Right renal cortex interstitium (tissue), 3 donors: ENCODE measurements around the gene DBH. TPM values are rescaled to one million over a fixed set of nuclear protein-coding genes. Genes with fewer than 3 reads are reported as not detected.
"Not testable (repeated sequence)": the region's sequence is repeated elsewhere in the genome, so short reads cannot be mapped to it uniquely, and the experiment has no call there.

ENCODE experiments used
- DNase-seq, 3 donors: peaks; one replicate each; pipeline ENCODE4 v3.0.0-alpha.2; 2013; ENCODE audit warnings: low read depth in 3 of 3, low spot score in 2 of 3
- polyA plus RNA-seq, 3 donors: library from polyadenylated mRNA; unstranded; fragments of 120-200 nt; gene quantifications; one replicate each; pipeline ENCODE4 v1.2.1, GENCODE V29; 2013; ENCODE audit not compliant: insufficient read length in 3 of 3

Gene DBH
- polyA plus RNA-seq, 3 donors: 0.62 TPM

DNA sequence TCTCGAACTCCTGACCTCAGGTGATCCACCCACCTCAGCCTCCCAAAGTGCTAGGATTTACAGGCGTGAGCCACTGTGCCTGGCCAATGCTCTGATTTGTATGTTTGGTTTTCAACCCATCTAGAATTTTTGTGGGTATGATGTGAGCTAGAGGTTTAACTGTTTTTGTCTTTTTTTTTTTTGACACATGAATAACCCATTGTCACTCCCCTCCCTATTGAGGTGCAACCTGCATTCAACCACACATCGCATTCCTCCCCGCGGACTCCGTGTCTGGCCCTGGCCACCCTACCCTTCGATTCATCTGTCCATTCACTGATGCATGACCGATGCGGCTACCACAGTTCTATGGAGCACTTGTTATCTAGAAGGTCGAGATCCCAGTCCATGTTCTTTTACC is 17.4 kb upstream of the DBH start:
- no peak for DNase-seq

DNA sequence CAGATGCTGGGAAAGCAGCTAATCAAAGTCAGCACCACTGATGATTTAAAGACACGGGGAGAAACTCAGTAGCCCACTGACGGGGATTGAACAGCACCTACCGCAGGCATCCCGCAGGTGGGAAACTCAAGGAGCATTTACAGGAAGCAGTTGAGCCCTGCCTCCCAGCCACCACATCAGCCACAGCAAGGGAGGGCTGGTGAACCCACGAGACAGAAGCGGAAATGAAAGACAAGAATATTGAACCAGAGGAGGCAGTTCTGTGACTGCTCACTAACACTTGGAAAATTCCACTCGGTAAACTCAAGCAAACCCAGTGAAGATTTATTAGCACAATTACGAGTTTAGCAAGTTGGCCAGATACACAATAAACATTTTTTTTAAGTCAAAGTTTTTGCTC is 16.4 kb upstream of the DBH start:
- DNase-seq: no peak

DNA sequence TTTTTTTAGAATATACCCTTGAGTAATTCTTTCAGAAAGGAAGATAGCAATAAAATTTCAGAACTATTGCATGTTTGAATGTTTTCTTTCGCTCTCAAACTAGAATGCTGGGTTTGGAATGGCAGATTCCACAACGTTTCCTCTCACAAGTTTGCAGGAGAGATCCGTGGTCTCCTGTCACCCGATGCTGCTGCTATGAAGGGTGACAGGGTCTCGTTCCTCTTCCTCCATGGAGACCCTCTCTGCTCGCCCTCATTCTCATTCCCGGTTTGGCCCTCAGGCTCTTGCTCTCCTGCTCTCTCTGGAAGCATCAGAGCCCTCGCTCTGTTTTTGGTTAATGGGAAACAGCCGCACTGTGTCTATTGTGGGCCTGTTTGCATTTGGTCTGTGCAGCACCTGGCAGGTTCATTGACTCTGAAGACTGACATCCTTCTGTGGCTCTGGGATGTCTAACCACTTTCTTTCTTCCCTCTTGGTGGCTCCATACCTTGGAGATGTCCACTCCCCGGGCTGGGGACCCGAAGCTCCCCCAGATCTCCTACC is 14.4 kb upstream of the DBH start:
- no peak for DNase-seq

DNA sequence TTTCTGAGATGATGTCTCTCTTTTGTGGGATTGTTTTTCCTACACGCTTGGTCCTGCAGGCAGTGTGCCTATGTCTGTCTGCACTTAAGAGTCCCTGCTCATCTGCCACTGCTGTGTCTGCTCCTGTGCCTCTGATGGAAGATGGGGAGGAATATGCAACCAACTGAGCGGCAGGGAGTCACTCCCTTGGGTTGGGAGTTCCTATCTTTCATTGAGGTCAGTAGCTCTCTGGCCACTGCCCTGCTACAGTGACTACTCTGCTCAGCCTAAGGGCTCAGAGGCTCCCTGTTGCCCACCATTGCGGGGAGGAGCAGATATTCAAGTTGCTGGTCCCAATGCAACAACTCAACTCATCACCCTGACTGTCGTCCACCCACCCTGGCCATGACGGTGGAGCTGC is 13.6 kb upstream of the DBH start:
- no peak for DNase-seq

DNA sequence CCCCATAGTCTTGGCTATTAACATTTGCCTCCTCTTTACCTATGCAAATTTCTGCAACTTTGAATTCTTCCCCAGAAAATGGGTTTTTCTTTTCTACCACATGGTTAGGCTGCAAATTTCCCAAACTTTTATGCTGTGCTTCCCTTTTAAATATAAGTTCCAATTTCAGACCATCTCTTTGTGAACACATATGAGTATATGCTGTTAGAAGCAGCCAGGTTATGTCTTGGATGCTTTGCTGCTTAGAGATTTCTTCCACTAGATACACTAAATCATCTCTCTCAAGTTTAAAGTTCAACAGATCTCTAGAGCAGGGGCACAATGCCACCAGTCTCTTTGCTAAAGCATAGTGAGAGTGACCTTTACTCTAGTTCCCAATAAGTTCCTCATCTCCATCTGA is 10.2 kb upstream of the DBH start:
- not testable (repeated sequence) for DNase-seq

DNA sequence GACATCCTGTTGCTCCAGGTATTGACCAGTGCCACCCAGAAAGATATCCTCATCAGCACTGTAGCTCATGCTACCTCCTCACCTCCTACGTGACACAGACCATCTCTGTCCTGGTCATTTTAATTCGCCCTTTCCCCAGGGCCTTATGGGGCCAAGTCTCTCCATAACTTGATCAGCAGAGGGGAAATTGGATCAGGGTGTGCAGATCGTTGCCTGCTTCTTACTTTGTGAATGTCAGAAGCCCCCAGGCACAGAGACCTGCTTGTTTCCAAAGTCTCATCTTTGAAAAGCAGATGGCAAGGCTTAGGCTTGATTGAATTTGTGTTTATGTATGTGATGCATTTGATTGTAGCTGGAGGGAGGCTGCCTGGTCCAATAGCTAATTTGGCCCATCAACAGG is 8.8 kb upstream of the DBH start:
- no peak for DNase-seq

DNA sequence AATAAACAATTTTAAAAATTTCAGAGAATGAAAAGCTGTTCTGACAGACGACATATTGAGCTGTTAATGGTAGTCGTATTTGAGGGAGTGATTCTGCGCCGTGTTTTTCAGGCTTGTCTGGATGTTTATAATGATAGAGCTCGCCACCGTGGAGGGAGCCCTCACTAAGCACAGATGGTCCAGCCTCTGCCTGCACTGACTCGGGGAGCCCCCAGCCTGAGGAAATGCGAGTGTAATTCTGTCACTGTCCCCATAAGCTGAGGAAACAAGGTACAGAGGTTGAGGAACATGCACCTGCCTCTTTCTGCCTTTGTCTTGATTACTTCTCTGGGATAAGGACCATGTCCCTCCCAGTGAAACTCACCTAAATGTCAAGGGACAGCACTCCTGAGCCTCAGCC is 7.4 kb upstream of the DBH start:
- no peak for DNase-seq

DNA sequence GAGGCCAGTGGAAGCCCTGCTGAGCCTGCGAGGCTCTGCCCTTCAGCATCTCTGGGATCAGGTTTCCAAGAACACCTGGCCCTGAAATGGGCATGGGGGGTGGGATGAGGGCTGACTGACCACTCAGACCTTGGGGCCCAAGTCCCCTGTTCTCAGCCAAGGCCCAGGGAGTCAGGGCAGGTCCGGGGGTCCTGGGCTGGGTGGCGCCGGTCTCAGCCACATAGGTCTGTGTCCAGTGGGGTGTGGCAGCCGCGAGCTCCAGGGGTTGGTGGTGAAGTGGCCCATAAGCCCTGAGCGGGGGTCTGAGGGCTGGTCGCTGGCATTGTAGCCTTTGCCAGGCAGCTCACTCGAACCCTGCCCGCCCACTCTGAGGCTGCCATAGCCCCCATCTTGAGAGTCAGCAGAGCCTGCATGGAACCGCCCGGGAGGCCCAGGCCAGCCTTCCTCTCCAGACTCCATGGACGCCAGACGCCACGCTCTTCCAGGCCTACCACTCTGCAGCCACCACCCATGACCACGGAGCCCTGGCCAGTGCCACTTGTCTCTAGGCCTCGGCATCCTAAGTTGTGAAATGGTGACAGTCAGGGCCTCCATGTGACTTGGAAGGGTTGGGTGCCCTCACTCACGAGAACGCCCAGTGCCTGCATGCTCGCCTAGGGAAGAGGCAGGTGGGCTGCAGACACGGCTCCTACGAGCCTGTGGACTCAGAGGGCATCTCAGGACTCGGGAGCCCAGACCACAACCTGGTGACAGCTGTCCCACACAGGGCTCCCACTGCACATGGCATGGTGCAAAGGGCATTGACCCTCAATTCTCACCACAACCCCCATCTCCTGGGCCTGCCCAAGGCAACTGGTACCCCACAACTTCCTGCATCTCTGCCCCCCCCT is 6.7 kb upstream of the DBH start:
- DNase-seq: no peak

DNA sequence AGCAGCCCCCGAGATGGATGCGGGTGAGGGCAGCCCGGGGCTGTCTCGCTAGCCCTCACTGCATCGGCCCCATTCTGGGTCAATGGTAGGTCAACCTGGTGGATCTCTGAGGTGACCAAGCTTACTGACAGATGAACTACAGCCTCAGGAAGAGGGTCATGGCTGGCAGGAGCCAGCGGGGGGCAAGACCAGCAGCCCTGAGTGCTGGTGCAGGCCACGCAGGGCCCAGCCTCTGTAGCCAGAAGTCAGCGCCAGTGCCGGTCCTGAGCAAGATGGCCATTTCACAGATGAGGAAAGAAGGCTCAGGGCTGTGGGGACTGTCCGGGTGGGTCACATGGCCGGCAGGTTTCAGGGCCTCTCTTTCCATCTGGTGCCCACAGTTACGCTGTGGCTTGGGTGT is 5.1 kb upstream of the DBH start:
- no peak for DNase-seq

DNA sequence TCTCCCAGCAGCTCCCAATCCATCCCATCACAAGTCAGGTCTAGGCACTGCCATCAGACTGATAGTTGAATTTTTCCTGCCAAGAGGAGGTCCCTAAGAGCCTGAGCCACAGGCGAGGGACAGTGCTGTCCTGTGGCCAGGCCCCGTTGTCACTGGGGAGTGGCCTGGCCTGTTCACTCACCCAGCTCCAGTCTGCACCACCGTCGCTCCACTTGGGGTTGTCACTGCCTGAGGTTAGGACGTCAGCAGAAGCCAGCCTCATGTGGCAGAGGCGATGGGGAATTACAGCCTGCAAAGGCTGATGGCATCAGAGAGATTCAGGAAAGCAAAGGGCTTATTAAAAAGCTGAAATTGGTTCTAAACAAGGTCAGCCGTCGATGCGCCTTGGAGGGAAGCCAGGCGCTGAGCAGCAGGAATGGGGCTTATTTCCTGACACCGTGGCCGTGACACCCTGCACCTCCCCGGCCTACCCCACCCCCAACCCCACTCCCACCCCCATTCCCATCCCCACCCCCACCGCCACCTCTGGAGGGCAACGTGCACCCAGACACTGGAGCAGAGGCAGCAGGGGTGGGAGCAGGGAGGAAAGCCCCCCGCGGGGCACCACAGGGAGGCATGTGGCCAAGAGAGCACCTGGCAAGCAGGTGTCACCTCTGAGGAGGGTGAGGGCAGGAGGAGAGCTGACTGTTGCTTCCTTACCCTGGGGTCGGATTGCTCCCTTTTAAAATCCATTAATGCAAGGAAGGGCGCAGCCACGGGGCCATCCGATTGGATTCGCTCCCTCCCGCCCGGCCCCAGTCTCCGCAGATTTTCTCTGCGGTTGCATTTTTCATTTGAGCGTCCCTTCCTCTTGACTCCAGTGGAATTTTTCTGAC is 3.1 kb upstream of the DBH start:
- no peak for DNase-seq

DNA sequence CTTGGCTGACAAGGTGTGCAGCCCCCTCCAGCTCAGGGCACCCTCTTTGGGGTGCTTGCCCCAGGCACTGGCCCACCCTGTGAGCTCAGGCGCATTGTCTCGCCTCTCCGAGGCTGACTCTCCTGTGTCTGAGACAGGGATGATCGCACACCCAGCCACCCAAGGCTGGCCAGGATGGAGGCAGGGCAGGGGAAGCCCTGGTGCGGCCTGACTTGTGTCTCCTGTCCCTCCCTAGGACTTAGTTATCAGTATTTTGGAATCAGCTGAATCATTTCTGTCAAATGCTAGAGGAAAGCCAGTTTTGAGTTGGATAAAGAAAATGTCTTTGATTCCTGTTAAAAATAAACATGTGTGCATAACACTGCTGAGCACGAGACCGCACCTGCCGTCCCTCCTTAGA is 2.5 kb upstream of the DBH start:
- DNase-seq: no peak

DNA sequence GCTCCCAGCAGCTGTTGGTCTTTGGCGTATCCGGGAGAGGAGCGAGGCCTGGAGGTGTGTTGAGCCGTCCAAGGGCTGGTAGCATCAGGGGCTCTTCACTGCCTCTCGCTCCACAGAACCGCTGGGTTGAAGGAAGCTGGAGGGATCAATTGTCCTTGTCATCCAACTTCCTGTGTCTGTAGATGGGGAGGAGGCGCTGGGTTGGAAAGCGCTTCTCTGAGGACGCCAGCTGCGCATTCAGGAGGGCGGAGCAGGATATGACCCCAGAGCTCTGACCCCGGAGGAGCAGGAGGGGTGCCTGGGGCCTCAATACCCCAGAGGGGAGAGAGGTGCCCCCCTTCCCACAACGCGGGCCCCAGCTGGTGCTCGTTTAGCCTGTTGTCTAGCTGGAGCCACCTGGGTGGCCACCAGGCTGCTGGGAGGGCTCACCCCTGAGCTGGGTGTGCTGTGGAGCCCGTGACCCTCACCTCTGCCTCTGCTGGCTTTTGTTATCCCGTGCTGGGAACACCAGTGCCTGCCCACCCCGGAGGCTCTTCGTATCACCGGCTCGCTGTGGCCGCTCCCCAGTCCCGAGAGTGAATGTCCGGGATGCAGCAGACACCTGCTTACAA is 2.0 kb upstream of the DBH start:
- no peak for DNase-seq

DNA sequence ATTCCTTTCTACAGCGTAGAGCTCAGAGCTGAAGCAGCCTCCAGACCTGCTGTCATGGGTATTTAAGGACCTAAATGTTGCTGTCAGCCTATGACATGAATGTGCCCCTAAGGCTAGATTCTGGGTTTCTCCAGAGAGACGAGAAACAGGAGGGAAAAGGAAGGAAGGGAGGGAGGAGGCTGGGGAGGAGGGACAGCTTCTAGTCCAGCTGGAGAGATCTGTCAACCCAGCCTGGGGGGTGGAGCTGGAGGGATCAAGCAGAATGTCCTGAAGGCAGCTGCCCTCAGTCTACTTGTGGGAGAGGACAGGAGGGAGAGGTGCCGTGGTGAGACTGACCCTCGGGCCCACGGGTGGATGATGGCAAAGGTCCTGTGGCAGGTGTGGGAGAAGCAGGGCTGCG is 1.1 kb upstream of the DBH start:
- no peak for DNase-seq

DNA sequence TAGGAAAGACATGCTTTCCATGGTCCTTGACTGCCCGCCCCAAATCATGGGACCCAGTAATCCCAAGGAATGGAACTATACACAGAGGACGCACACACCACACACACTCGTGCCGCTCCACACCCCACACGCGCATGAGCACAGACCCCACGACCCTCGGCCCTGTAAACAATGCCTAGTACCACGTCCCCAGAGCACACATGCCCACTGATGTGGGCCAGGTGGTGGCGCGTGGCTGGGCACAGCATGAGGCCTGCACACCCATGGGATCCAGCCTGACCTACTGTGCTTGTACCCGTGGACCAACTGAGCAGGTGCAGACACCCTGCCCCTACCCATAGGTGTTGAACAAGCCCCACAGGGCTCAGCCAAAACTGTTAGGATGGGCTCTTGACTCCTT is 739 bp downstream of the DBH start:
- no peak for DNase-seq

DNA sequence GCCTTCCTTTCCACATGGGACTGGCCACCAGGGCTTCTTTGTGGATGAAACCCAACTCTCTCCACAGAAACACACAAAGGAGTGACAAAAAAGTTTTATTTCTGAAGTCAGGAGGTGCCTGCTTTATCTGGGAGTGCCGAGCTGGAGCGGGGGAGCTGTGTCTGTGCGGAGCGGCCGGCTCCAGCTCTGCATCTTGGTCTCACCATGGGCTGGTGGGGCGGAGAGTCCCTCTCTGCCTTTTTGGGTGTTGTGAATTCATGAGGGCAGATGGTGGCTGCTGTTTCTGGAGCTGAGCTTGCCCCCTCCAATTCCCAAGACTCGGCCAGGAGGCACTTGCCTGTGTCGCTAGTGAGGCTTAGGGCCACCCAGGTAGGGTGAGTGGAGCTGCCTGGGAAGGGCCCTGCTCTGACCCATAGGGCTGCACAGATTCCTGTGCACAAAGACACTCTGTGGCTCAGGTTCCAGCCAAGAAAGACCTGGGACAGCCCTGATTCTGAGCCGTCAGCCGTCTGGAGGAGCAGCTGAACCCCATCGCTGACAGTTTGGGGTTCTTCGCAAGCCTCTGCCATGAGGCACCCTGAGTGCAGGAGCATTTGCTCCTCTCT is 1.4 kb downstream of the DBH start:
- DNase-seq: no peak

DNA sequence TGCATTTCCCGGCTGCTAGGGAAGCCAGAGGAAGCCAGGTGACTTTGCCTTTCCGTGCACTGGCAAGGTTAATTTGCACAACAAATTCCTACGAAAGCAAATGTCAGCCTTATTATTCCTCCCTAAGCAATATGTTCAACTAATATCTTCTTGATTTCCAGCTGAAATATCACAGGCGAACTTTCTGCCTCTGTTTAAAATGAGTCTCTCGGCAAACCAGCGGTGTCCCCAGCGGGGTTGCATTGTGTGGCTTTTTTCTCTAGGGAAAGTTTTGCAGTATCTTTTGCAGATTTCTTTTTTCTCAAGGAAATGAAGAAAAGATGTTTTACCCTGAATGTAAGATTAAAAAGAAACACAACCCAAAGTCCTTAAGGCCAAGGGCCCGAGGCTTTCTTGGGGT is 1.9 kb downstream of the DBH start:
- DNase-seq: no peak

DNA sequence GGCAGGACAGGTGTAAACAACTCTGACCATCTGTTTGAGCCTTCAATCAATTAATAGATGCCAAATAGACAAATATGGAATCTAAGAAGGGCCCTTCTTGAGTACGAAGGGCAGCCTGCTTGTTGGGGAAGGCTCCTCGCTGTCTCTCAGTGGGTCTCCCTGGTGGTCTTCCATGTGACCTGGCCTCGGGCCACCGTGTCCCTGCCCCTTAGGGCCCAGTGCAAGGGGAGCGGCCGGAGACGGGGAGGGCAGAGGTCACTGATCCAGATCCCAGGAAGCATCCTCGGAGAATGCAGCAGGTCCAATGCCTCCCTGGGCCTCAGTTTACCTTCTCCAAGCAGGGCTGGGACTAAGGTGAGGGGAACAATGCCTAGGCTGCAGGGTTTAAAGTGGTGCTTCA is 2.5 kb downstream of the DBH start:
- DNase-seq: no peak

DNA sequence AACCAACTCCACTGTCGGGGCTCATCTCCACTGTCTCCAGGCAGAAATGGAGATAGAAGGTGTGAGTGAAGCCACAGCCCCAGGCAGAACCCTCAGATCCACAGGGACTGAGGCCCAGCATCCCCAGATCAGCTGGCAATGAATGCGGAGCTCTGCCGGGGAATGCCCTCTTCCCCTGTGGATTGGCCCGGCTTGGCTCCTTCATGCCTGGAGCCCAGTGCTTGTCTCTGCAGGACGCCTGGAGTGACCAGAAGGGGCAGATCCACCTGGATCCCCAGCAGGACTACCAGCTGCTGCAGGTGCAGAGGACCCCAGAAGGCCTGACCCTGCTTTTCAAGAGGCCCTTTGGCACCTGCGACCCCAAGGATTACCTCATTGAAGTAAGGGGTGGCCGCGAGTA is 3.5 kb downstream of the DBH start:
- DNase-seq: no peak

DNA sequence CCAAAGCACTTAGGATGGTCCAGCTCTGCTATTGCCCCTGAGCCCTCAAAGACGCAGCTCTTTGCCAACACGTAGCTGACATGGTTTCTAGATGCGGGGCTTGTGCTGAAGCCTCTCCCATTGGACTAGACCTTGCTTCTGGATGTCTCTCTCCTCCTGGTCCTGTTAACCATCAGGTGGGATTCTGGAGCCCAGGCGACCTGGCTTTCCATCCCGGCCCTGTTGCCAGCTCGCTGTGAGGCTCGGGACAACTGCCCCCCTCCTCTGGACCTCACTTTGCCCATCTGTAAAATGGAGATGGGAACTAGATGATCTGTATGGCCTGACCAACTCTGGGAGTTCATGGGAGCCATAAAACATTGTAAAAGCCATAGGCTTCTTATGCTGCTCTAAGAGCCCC is 4.0 kb downstream of the DBH start:
- DNase-seq: no peak

DNA sequence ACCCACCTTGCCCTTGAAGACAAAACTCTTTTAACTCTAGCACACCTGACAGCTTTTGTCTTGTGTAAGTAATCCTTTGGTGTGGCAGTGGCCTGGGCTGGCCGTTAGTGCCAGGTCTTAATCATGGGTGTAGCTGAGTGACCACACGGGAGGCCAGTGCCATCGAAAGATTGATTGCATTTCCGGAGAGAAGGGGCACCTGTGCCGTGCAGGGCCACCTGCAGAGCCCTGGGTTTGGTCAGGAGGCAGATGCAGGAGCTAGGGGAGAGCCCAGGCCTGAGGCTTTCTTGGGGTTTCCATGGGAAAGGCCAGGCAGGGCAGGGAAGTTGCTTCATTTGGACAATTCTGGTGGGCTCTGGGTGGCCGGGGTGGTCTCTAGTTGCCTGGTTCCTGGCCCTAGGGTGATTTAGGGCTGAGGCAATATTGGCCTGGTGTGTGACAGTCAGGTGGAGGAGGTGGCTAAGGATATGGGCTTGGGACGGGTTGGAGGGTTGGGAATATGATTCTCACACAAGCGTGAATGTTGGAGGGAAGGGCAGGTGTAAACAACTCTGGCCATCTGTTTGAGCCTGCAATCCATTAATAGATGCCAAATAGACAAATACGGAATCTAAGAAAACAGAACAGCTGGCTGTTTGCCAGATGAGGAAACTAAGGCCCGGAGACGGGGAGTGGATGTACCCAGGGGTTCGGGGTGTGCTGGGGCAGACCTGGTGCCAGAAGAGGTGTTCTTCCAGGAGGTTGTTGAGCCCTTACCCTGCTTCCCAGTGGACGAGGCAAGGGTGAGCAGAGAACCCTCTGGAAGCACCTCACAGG is 4.6 kb downstream of the DBH start:
- DNase-seq: no peak
